ENCODE measurements around the gene GPC6. TPM values are rescaled to one million over a fixed set of nuclear protein-coding genes. Genes with fewer than 3 reads are reported as not detected.

GPC6 gene
- total and polyA plus RNA-seq, 2 donors (not counting 1 experiment from before 2014, with no cell fraction given): not detected

DNA sequence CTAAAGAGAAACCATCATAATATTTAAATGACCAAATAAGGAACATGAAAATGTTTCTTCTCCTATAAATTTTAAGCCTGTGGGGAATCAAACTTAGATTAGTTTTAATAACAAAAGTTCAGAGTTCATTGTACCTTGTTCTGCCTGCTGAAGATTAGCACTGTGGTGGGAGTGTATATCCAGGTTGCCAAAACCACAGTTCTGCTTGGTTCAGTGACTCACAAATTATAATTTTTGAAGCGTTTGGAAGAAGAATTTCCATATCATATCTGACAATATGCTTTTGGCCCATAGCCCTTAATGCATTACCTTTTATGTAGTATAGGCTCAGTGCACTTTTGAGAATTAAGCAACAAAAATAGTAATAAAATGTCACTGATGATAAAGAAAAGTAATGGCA, 545.2 kb downstream of the GPC6 start:
- CTCF ChIA-PET: no interaction called here
- H2AFZ ChIP-seq (ENCODE audit: insufficient read depth, low read depth, low read length, poor library complexity, severe bottlenecking): no peak overlapping the region
- Mint-ChIP-seq H3K27ac (no peak overlapping the region), H3K4me1 (no peaks in the 10 kb centered on the region), H3K27me3 (no peaks in the 10 kb centered on the region), H3K9me3 (ENCODE audit: insufficient read depth) (no peaks in the 10 kb centered on the region), H3K4me3 (no peak overlapping the region)
- H3K4me2 ChIP-seq (replicated peaks; ENCODE audit: low read depth, low read length, poor library complexity, severe bottlenecking): no peak overlapping the region
- no peak for ATAC-seq (ENCODE audit: low read depth)
- H3K9ac ChIP-seq (ENCODE audit: low read length): no peak overlapping the region
- H3K79me2 ChIP-seq (ENCODE audit: control insufficient read depth, insufficient read depth, low read length): no peaks in the 10 kb centered on the region
- H3K4me1 ChIP-seq (ENCODE audit: control insufficient read depth in 2 of 2, insufficient read depth in 2 of 2, low read length in 2 of 2): no peaks in the 10 kb centered on the region
- no peak for DNase-seq
- no peak overlapping the region for H3K4me3 ChIP-seq (ENCODE audit: control extremely low read depth in 1 of 5, extremely low read depth in 1 of 5, insufficient read depth in 1 of 5, low read depth in 2 of 5, low read length in 4 of 5)
- no CpG with 5 or more reads among the region's 1 CpG for WGBS (ENCODE audit: insufficient coverage)
- H3K9me3 ChIP-seq (ENCODE audit: control extremely low read depth in 1 of 3, control insufficient read depth in 2 of 3, insufficient read depth in 1 of 3, low read length in 2 of 3): no peaks in the 10 kb centered on the region
- no peak overlapping the region for H3K27ac ChIP-seq (ENCODE audit: low read length in 2 of 2)
- no peaks in the 10 kb centered on the region for H4K20me1 ChIP-seq (ENCODE audit: control insufficient read depth, insufficient read depth, low read length, poor library complexity, severe bottlenecking)
- H3K36me3 ChIP-seq (replicated peaks in 1 of 2; ENCODE audit: control extremely low read depth in 1 of 2, control insufficient read depth in 1 of 2, extremely low read depth in 1 of 2, insufficient read depth in 2 of 2, low read length in 1 of 2): no peaks in the 10 kb centered on the region
- no peaks in the 10 kb centered on the region for H3K27me3 ChIP-seq (replicated peaks in 1 of 4; ENCODE audit: control extremely low read depth in 1 of 4, control insufficient read depth in 3 of 4, insufficient read depth in 4 of 4, low read length in 3 of 4)
- POLR2A ChIA-PET: no interaction called here
- TF ChIP-seq, protein P1, sequence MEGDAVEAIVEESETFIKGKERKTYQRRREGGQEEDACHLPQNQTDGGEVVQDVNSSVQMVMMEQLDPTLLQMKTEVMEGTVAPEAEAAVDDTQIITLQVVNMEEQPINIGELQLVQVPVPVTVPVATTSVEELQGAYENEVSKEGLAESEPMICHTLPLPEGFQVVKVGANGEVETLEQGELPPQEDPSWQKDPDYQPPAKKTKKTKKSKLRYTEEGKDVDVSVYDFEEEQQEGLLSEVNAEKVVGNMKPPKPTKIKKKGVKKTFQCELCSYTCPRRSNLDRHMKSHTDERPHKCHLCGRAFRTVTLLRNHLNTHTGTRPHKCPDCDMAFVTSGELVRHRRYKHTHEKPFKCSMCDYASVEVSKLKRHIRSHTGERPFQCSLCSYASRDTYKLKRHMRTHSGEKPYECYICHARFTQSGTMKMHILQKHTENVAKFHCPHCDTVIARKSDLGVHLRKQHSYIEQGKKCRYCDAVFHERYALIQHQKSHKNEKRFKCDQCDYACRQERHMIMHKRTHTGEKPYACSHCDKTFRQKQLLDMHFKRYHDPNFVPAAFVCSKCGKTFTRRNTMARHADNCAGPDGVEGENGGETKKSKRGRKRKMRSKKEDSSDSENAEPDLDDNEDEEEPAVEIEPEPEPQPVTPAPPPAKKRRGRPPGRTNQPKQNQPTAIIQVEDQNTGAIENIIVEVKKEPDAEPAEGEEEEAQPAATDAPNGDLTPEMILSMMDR (IDR thresholded peaks at IDR 0.05): no peak
- TF ChIP-seq EZH2 (IDR thresholded peaks at IDR 0.05; ENCODE audit: borderline replicate concordance, insufficient read depth, low read depth, low read length, poor library complexity, severe bottlenecking): no peak
- intact Hi-C loops (cut with micrococcal nuclease): no loop called here

DNA sequence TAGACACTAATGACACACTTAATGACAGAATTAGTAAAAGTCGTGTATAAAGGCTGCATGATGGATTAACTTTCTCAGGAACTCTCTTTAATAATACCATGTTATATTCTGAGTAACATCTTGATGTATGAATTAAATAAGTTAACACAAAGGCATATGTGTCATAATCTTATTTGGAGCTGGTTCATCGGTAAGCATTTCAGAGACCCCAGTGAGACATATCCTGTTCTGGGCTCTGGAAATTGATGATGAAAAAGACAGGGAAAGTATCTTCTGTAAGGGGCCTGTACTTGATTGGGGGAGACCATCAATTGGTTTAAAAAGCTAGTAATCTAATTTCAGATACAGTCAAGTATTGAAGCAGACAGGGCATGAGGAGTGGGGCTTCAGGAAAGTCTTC, 547.9 kb downstream of the GPC6 start:
- ChIA-PET CTCF (no interaction called here), POLR2A (no interaction called here)
- Histone ChIP-seq H3K4me2 (replicated peaks; ENCODE audit: low read depth, low read length, poor library complexity, severe bottlenecking) (no peak overlapping the region), H3K9me3 (ENCODE audit: control extremely low read depth in 1 of 3, control insufficient read depth in 2 of 3, insufficient read depth in 1 of 3, low read length in 2 of 3) (no peaks in the 10 kb centered on the region), H3K36me3 (replicated peaks in 1 of 2; ENCODE audit: control extremely low read depth in 1 of 2, control insufficient read depth in 1 of 2, extremely low read depth in 1 of 2, insufficient read depth in 2 of 2, low read length in 1 of 2) (no peaks in the 10 kb centered on the region), H2AFZ (ENCODE audit: insufficient read depth, low read depth, low read length, poor library complexity, severe bottlenecking) (no peak overlapping the region), H4K20me1 (ENCODE audit: control insufficient read depth, insufficient read depth, low read length, poor library complexity, severe bottlenecking) (no peaks in the 10 kb centered on the region), H3K27me3 (replicated peaks in 1 of 4; ENCODE audit: control extremely low read depth in 1 of 4, control insufficient read depth in 3 of 4, insufficient read depth in 4 of 4, low read length in 3 of 4) (no peaks in the 10 kb centered on the region), H3K4me3 (ENCODE audit: control extremely low read depth in 1 of 5, extremely low read depth in 1 of 5, insufficient read depth in 1 of 5, low read depth in 2 of 5, low read length in 4 of 5) (no peak overlapping the region), H3K9ac (ENCODE audit: low read length) (no peak overlapping the region), H3K79me2 (ENCODE audit: control insufficient read depth, insufficient read depth, low read length) (no peaks in the 10 kb centered on the region), H3K27ac (ENCODE audit: low read length in 2 of 2) (no peak overlapping the region), H3K4me1 (ENCODE audit: control insufficient read depth in 2 of 2, insufficient read depth in 2 of 2, low read length in 2 of 2) (no peaks in the 10 kb centered on the region)
- WGBS (ENCODE audit: insufficient coverage): 100% methylated on average over 1 of the region's 2 CpGs
- H3K4me1 Mint-ChIP-seq: no peaks in the 10 kb centered on the region
- no peaks in the 10 kb centered on the region for H3K9me3 Mint-ChIP-seq (ENCODE audit: insufficient read depth)
- no peak overlapping the region for H3K4me3 Mint-ChIP-seq
- intact Hi-C loops (cut with micrococcal nuclease): no loop called here
- no peak for TF ChIP-seq EZH2 (IDR thresholded peaks at IDR 0.05; ENCODE audit: borderline replicate concordance, insufficient read depth, low read depth, low read length, poor library complexity, severe bottlenecking)
- H3K27ac Mint-ChIP-seq: no peak overlapping the region
- ATAC-seq (ENCODE audit: low read depth) (no peak), DNase-seq (no peak)
- H3K27me3 Mint-ChIP-seq: no peaks in the 10 kb centered on the region

Measured in B cell (primary cell).